Glutamatergic neuron (in vitro differentiated cells): Measurements from ENCODE around the gene CRACDL. TPM values are rescaled to one million over a fixed set of nuclear protein-coding genes. Genes with fewer than 3 reads are reported as not detected.
A peak's percentile ranks its signal among the peaks of the same experiment; 100 is the strongest.

Experiments used
- DNase-seq: peaks from one replicate; pipeline ENCODE4 v3.0.0; 2022
- H3K27ac Mint-ChIP-seq: one replicate; pipeline ENCODE4 v1.8.0; 2020; ENCODE audit warnings: mild to moderate bottlenecking, mixed read lengths, inconsistent platforms; ENCODE audit not compliant: unreplicated experiment
- H3K27me3 Mint-ChIP-seq: one replicate; pipeline ENCODE4 v1.8.0; 2020; ENCODE audit warnings: mild to moderate bottlenecking, moderate library complexity, mixed read lengths, inconsistent platforms; ENCODE audit not compliant: unreplicated experiment
- H3K36me3 Mint-ChIP-seq: one replicate; pipeline ENCODE4 v1.8.0; 2020; ENCODE audit warnings: mild to moderate bottlenecking, mixed read lengths, inconsistent platforms; ENCODE audit not compliant: unreplicated experiment
- H3K4me1 Mint-ChIP-seq: one replicate; pipeline ENCODE4 v1.8.0; 2020; ENCODE audit warnings: mild to moderate bottlenecking, low read depth, mixed read lengths, inconsistent platforms; ENCODE audit not compliant: unreplicated experiment
- H3K4me3 Mint-ChIP-seq: one replicate; pipeline ENCODE4 v1.8.0; 2020; ENCODE audit warnings: mild to moderate bottlenecking, mixed read lengths, inconsistent platforms; ENCODE audit not compliant: unreplicated experiment
- H3K9me3 Mint-ChIP-seq: one replicate; pipeline ENCODE4 v1.8.0; 2020; ENCODE audit warnings: mild to moderate bottlenecking, moderate library complexity, mixed read lengths, inconsistent platforms; ENCODE audit not compliant: unreplicated experiment
- CTCF ChIP-seq: fragments of 200-600 bp; sonication (generic); IDR thresholded peaks from one replicate; pipeline ENCODE4 v1.5.0; 2021; ENCODE audit not compliant: partially characterized antibody, unreplicated experiment
- total RNA-seq: library from RNA; stranded (reverse); fragmentation: NEBNext Ultra II Directional; extraction: Animal tissue kit (Norgen Biotek cat#: 25700); gene quantifications from one replicate; pipeline ENCODE4 v1.2.1, GENCODE V29; 2021; ENCODE audit not compliant: unreplicated experiment

The CRACDL gene
- total RNA-seq, 1 donor from 2014 or later: 2.1 TPM

- no peak for TF ChIP-seq CTCF
- no peak overlapping the region for H3K4me3 Mint-ChIP-seq
- H3K9me3 Mint-ChIP-seq: peaks cover 8% of the 10 kb centered on the region
- H3K4me1 Mint-ChIP-seq: peaks cover 51% of the 10 kb centered on the region
- peaks cover 11% of the 10 kb centered on the region for H3K27me3 Mint-ChIP-seq
- no peaks in the 10 kb centered on the region for H3K36me3 Mint-ChIP-seq
- H3K27ac Mint-ChIP-seq: peak overlapping the region; percentile 62
- no peak for DNase-seq
These were observed 36.9 kb downstream of the CRACDL start for GRCh38 chr2:98899041-98899702.

- Mint-ChIP-seq H3K9me3 (peaks cover 8% of the 10 kb centered on the region), H3K4me3 (no peak overlapping the region), H3K36me3 (peaks cover 3% of the 10 kb centered on the region), H3K4me1 (peaks cover 44% of the 10 kb centered on the region), H3K27me3 (peaks cover 11% of the 10 kb centered on the region), H3K27ac (no peak overlapping the region)
- no peak for TF ChIP-seq CTCF
- DNase-seq: no peak
These were observed 37.6 kb downstream of the CRACDL start for GRCh38 chr2:98898423-98898841.

- H3K4me3 Mint-ChIP-seq: no peak overlapping the region
- H3K27ac Mint-ChIP-seq: no peak overlapping the region
- TF ChIP-seq CTCF: no peak
- peaks cover 8% of the 10 kb centered on the region for H3K9me3 Mint-ChIP-seq
- H3K4me1 Mint-ChIP-seq: peaks cover 38% of the 10 kb centered on the region
- no peak for DNase-seq
- H3K27me3 Mint-ChIP-seq: peaks cover 11% of the 10 kb centered on the region
- H3K36me3 Mint-ChIP-seq: peaks cover 4% of the 10 kb centered on the region
These were observed 38.3 kb downstream of the CRACDL start for GRCh38 chr2:98897746-98898145.

- Mint-ChIP-seq H3K27ac (peak overlapping the region; percentile 65), H3K36me3 (peaks cover 4% of the 10 kb centered on the region), H3K4me1 (peaks cover 33% of the 10 kb centered on the region), H3K4me3 (no peak overlapping the region), H3K27me3 (peaks cover 11% of the 10 kb centered on the region), H3K9me3 (peaks cover 8% of the 10 kb centered on the region)
- no peak for DNase-seq
- no peak for TF ChIP-seq CTCF
These were observed 39.1 kb downstream of the CRACDL start for GRCh38 chr2:98896944-98897343.

GRCh38 chr2:98896416-98896815, 39.6 kb downstream of the CRACDL start:
- DNase-seq: peak; percentile 32
- no peak for TF ChIP-seq CTCF
- Mint-ChIP-seq H3K27me3 (peaks cover 11% of the 10 kb centered on the region), H3K4me1 (peaks cover 29% of the 10 kb centered on the region), H3K9me3 (peaks cover 6% of the 10 kb centered on the region), H3K27ac (peak overlapping the region; percentile 65), H3K4me3 (no peak overlapping the region), H3K36me3 (peaks cover 4% of the 10 kb centered on the region)
